HepG2 (cell line): Measurements from ENCODE around the gene DDX39B. TPM values are rescaled to one million over a fixed set of nuclear protein-coding genes. Genes with fewer than 3 reads are reported as not detected.
A peak's percentile ranks its signal among the peaks of the same experiment; 100 is the strongest.

Experiments used
- ARHGAP35 ChIP-seq: sonication (generic); formaldehyde crosslinking; IDR thresholded peaks from 2 replicates; pipeline ENCODE4 v1.9.0; 2022; ENCODE audit warnings: mild to moderate bottlenecking, inconsistent platforms, moderate library complexity, missing genetic modification reagents, borderline replicate concordance
- ATAD3A ChIP-seq: sonication (generic); formaldehyde crosslinking; IDR thresholded peaks from 2 replicates; pipeline ENCODE4 v1.4.0; 2020; ENCODE audit warnings: missing genetic modification reagents
- CBFB ChIP-seq: sonication (generic); formaldehyde crosslinking; IDR thresholded peaks from 2 replicates; pipeline ENCODE4 v1.4.0; 2020; ENCODE audit warnings: missing genetic modification reagents
- CREM ChIP-seq, 2 experiments: sonication (generic) in 1 of 2; formaldehyde crosslinking in 1 of 2; IDR thresholded peaks; 2 replicates each; pipeline versions ENCODE4 v1.4.0 to v1.6.1; 2016 to 2020; ENCODE audit warnings: antibody characterized with exemption in 1 of 2, mild to moderate bottlenecking in 1 of 2, missing genetic modification reagents in 1 of 2
- FOXK1 ChIP-seq: sonication (generic); formaldehyde crosslinking; IDR thresholded peaks from 2 replicates; pipeline ENCODE4 v1.4.0; 2020; ENCODE audit warnings: low read depth, missing genetic modification reagents, borderline replicate concordance
- FOXM1 ChIP-seq: sonication (generic); formaldehyde crosslinking; IDR thresholded peaks from 2 replicates; pipeline ENCODE4 v1.5.0; 2020; ENCODE audit warnings: missing genetic modification reagents
- JUN ChIP-seq: sonication (generic); formaldehyde crosslinking; IDR thresholded peaks from 2 replicates; pipeline ENCODE4 v1.4.0; 2020; ENCODE audit warnings: mild to moderate bottlenecking, missing genetic modification reagents
- KDM5B ChIP-seq: sonication (generic); formaldehyde crosslinking; IDR thresholded peaks from 2 replicates; pipeline ENCODE4 v1.4.0; 2020; ENCODE audit warnings: missing genetic modification reagents, mild to moderate bottlenecking, borderline replicate concordance
- MAFK ChIP-seq, 2 experiments: IDR thresholded peaks in 1 of 2; conservative IDR thresholded peaks in 1 of 2; 2 replicates each; pipeline ENCODE4 v1.6.1; 2011; ENCODE audit warnings: improper control_type of control experiment in 2 of 2, low read length in 2 of 2
- MLLT10 ChIP-seq: sonication (generic); formaldehyde crosslinking; IDR thresholded peaks from 2 replicates; pipeline ENCODE4 v1.4.0; 2020; ENCODE audit warnings: missing genetic modification reagents
- NFE2L1 ChIP-seq: sonication (generic); formaldehyde crosslinking; IDR thresholded peaks from 2 replicates; pipeline ENCODE4 v1.4.0; 2020; ENCODE audit warnings: missing genetic modification reagents, mild to moderate bottlenecking, borderline replicate concordance
- NFIB ChIP-seq: sonication (generic); formaldehyde crosslinking; IDR thresholded peaks from 2 replicates; pipeline ENCODE4 v1.9.0; 2021; ENCODE audit warnings: missing genetic modification reagents, mild to moderate bottlenecking, borderline replicate concordance
- PHB2 ChIP-seq: fragments of 450-650 bp; IDR thresholded peaks from 2 replicates; pipeline ENCODE4 v1.6.1; 2018; ENCODE audit not compliant: partially characterized antibody
- POLR2G ChIP-seq: fragments of 200-400 bp; formaldehyde crosslinking; IDR thresholded peaks from 2 replicates; pipeline ENCODE4 v1.6.1; 2018; ENCODE audit warnings: mild to moderate bottlenecking, low read depth, low read length, moderate library complexity
- SATB2 ChIP-seq: sonication (generic); formaldehyde crosslinking; IDR thresholded peaks from 2 replicates; pipeline ENCODE4 v1.5.0; 2020; ENCODE audit warnings: missing genetic modification reagents
- SRSF9 ChIP-seq: fragments of 200-400 bp; formaldehyde crosslinking; IDR thresholded peaks from 2 replicates; pipeline ENCODE4 v1.6.1; 2018; ENCODE audit warnings: borderline replicate concordance, mild to moderate bottlenecking, low read depth, low read length; ENCODE audit not compliant: insufficient read depth, poor library complexity, severe bottlenecking
- ZNF205 ChIP-seq: IDR thresholded peaks from 2 replicates; pipeline ENCODE4 v1.6.1; 2018; ENCODE audit warnings: missing biosample characterization, missing genetic modification reagents
- ZNF382 ChIP-seq: sonication (generic); formaldehyde crosslinking; IDR thresholded peaks from 2 replicates; pipeline ENCODE4 v1.5.0; 2020; ENCODE audit warnings: missing genetic modification reagents, mild to moderate bottlenecking, borderline replicate concordance
- polyA plus RNA-seq, 8 experiments: library from polyadenylated mRNA; depleted of rRNA in 3 of 8; stranded (reverse) in 7 of 8; unstranded in 1 of 8; fragments of >200 nt; fragmentation: Illumina TruSeq in 4 of 8; extraction: Trizol in 4 of 8; gene quantifications; 2 replicates each; pipeline versions ENCODE4 v1.2.1 to v1.2.3, GENCODE V29; 2011 to 2016; ENCODE audit warnings: low read depth in 4 of 8, missing spikeins in 1 of 8, mixed read lengths in 1 of 8; ENCODE audit not compliant: insufficient read depth in 1 of 8
- total RNA-seq, 5 experiments: library from RNA; depleted of rRNA; stranded (reverse); fragments of >200 nt; fragmentation: Illumina TruSeq; extraction: Trizol; gene quantifications; 2 replicates each; pipeline ENCODE4 v1.2.3, GENCODE V29; 2016; ENCODE audit warnings: low read depth in 1 of 5
- TF ChIP-seq, protein P1 (sequence below): sonication (generic); formaldehyde crosslinking; IDR thresholded peaks from 2 replicates; pipeline ENCODE4 v1.5.0; 2020; ENCODE audit warnings: missing genetic modification reagents, mild to moderate bottlenecking, borderline replicate concordance
- TF ChIP-seq, protein P2 (sequence below): sonication (generic); formaldehyde crosslinking; IDR thresholded peaks from 2 replicates; pipeline ENCODE4 v1.8.0; 2022; ENCODE audit warnings: missing genetic modification reagents, low read depth, mild to moderate bottlenecking, borderline replicate concordance
- TF ChIP-seq, protein P3 (sequence below): sonication (generic); formaldehyde crosslinking; conservative IDR thresholded peaks from 2 replicates; pipeline ENCODE4 v1.8.1; 2023; ENCODE audit warnings: missing genetic modification reagents
- TF ChIP-seq, protein P4 (sequence below): sonication (generic); formaldehyde crosslinking; IDR thresholded peaks from 2 replicates; pipeline ENCODE4 v1.4.0; 2020; ENCODE audit warnings: low read depth, mild to moderate bottlenecking, missing genetic modification reagents
- TF ChIP-seq, protein P5 (sequence below): sonication (generic); formaldehyde crosslinking; IDR thresholded peaks from 2 replicates; pipeline ENCODE4 v1.8.1; 2023; ENCODE audit warnings: mild to moderate bottlenecking, missing genetic modification reagents

The DDX39B gene
- total and polyA plus RNA-seq, 2 of the 13 experiments (the other 11 are each of a cell fraction or from before 2014, with no cell fraction given), result 570 to 678 TPM

DNA sequence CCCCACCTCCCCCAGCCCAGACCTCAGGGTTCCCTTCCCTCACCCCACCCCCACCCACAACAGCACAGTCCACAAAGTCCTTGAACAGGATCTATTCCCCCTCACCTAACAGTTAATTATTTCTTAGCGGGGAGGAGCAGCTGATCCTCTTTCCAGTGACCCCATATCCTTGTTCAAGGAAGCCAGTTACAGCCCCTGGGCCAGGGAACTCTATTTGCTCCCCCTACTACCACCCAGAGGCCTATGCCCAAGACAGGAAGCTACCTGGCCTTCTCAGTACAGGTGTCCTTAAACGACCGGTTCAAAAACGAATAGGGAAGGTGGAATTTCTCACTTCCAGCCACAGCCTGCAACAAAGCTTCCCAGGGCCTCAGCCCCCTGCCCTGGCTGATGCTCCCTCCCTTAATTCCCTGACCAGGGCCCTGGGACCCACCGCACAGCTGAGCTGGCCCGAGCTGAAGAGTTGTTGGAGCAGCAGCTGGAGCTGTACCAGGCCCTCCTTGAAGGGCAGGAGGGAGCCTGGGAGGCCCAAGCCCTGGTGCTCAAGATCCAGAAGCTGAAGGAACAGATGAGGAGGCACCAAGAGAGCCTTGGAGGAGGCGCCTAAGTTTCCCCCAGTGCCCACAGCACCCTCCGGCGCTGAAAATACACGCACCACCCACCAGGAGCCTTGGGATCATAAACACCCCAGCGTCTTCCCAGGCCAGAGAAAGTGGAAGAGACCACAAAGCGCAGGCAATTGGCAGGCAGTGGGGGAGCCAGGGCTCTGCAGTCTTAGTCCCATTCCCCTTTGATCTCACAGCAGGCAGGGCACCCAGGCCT lies 12.3 kb downstream of the DDX39B start (continued):
- TF ChIP-seq POLR2G (peak; percentile 83), SATB2 (CRISPR knock-in tag) (no peak), ARHGAP35 (CRISPR knock-in tag) (no peak), ATAD3A (CRISPR knock-in tag) (no peak), MAFK (conservative IDR thresholded peaks at IDR 0.05 in 1 of 2, IDR thresholded peaks at IDR 0.05 in 1 of 2; ENCODE audit: low read length in 2 of 2) (no peak), PHB2 (no peak), JUN (no peak), CREM (IDR thresholded peaks at IDR 0.05) (no peak), CREM (CRISPR knock-in tag; IDR thresholded peaks at IDR 0.05) (no peak), ZNF205 (no peak), SRSF9 (no peak), KDM5B (no peak), MLLT10 (CRISPR knock-in tag) (no peak), NFIB (CRISPR knock-in tag) (no peak), CBFB (CRISPR knock-in tag) (no peak), NFE2L1 (CRISPR knock-in tag) (no peak), ZNF382 (CRISPR knock-in tag) (no peak), FOXK1 (CRISPR knock-in tag) (no peak), FOXM1 (CRISPR knock-in tag) (no peak)
- TF ChIP-seq, protein P1, sequence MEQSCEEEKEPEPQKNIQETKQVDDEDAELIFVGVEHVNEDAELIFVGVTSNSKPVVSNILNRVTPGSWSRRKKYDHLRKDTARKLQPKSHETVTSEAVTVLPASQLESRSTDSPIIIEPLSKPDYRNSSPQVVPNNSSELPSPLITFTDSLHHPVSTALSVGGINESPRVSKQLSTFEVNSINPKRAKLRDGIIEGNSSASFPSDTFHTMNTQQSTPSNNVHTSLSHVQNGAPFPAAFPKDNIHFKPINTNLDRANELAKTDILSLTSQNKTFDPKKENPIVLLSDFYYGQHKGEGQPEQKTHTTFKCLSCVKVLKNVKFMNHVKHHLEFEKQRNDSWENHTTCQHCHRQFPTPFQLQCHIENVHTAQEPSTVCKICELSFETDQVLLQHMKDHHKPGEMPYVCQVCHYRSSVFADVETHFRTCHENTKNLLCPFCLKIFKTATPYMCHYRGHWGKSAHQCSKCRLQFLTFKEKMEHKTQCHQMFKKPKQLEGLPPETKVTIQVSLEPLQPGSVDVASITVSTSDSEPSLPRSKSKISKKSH (CRISPR knock-in tag), result peak; percentile 41; the same call in 1 of the 2 replicates
- TF ChIP-seq, protein P2, sequence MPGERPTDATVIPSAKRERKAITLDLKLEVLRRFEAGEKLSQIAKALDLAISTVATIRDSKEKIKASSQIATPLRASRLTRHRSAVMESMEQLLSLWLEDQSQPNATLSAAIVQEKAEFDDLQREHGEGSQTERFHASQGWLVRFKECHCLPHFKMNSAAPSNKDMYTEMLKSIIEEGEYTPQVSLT (CRISPR knock-in tag), result no peak
- TF ChIP-seq, protein P3, sequence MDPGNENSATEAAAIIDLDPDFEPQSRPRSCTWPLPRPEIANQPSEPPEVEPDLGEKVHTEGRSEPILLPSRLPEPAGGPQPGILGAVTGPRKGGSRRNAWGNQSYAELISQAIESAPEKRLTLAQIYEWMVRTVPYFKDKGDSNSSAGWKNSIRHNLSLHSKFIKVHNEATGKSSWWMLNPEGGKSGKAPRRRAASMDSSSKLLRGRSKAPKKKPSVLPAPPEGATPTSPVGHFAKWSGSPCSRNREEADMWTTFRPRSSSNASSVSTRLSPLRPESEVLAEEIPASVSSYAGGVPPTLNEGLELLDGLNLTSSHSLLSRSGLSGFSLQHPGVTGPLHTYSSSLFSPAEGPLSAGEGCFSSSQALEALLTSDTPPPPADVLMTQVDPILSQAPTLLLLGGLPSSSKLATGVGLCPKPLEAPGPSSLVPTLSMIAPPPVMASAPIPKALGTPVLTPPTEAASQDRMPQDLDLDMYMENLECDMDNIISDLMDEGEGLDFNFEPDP (CRISPR knock-in tag), result no peak
- TF ChIP-seq, protein P4, sequence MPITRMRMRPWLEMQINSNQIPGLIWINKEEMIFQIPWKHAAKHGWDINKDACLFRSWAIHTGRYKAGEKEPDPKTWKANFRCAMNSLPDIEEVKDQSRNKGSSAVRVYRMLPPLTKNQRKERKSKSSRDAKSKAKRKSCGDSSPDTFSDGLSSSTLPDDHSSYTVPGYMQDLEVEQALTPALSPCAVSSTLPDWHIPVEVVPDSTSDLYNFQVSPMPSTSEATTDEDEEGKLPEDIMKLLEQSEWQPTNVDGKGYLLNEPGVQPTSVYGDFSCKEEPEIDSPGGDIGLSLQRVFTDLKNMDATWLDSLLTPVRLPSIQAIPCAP (CRISPR knock-in tag), result no peak
- TF ChIP-seq, protein P5, sequence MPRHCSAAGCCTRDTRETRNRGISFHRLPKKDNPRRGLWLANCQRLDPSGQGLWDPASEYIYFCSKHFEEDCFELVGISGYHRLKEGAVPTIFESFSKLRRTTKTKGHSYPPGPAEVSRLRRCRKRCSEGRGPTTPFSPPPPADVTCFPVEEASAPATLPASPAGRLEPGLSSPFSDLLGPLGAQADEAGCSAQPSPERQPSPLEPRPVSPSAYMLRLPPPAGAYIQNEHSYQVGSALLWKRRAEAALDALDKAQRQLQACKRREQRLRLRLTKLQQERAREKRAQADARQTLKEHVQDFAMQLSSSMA (CRISPR knock-in tag), result no peak
